ENCODE results near the gene PRCD. TPM values are rescaled to one million over a fixed set of nuclear protein-coding genes. Genes with fewer than 3 reads are reported as not detected.
A peak's percentile ranks its signal among the peaks of the same experiment; 100 is the strongest.

The PRCD gene
- total RNA-seq, 1 donor: 4.2 TPM

- DNase-seq (ENCODE audit: low read depth): no peak
- TF ChIP-seq CTCF (IDR thresholded peaks at IDR 0.05; ENCODE audit: insufficient read depth, low read length): no peak
- H3K4me3 ChIP-seq (ENCODE audit: low read depth, low read length): peak overlapping the region; percentile 60
These were observed 1.4 kb upstream of the PRCD start for GRCh38 chr17:76538281-76538931.

- TF ChIP-seq CTCF (IDR thresholded peaks at IDR 0.05; ENCODE audit: insufficient read depth, low read length): no peak
- no peak for DNase-seq (ENCODE audit: low read depth)
- no peak overlapping the region for H3K4me3 ChIP-seq (ENCODE audit: low read depth, low read length)
These were observed 788 bp upstream of the PRCD start for GRCh38 chr17:76538941-76539570.

- peak overlapping the region; percentile 60 for H3K4me3 ChIP-seq (ENCODE audit: low read depth, low read length)
- peak; percentile 93 for DNase-seq (ENCODE audit: low read depth)
- TF ChIP-seq CTCF (IDR thresholded peaks at IDR 0.05; ENCODE audit: insufficient read depth, low read length): peak; percentile 44
These were observed 797 bp downstream of the PRCD start for GRCh38 chr17:76540381-76541300.

GRCh38 chr17:76541739-76542454 lies 2.1 kb downstream of the PRCD start:
- TF ChIP-seq CTCF (IDR thresholded peaks at IDR 0.05; ENCODE audit: insufficient read depth, low read length): no peak
- no peak for DNase-seq (ENCODE audit: low read depth)
- no peak overlapping the region for H3K4me3 ChIP-seq (ENCODE audit: low read depth, low read length)

- no peak for DNase-seq (ENCODE audit: low read depth)
- no peak overlapping the region for H3K4me3 ChIP-seq (ENCODE audit: low read depth, low read length)
- no peak for TF ChIP-seq CTCF (IDR thresholded peaks at IDR 0.05; ENCODE audit: insufficient read depth, low read length)
These were observed 2.7 kb downstream of the PRCD start for GRCh38 chr17:76542566-76542971.

GRCh38 chr17:76542984-76543383 lies 3.1 kb downstream of the PRCD start:
- no peak for DNase-seq (ENCODE audit: low read depth)
- TF ChIP-seq CTCF (IDR thresholded peaks at IDR 0.05; ENCODE audit: insufficient read depth, low read length): no peak
- H3K4me3 ChIP-seq (ENCODE audit: low read depth, low read length): no peak overlapping the region

Measured in fibroblast of the aortic adventitia (primary cell).